Ishikawa (cell line): ENCODE results near the gene SUFU.

Experiments
- CEBPB ChIP-seq: IDR thresholded peaks from 2 replicates; pipeline ENCODE4 v1.6.1; 2012
- CREB1 ChIP-seq: IDR thresholded peaks from 2 replicates; pipeline ENCODE4 v1.6.1; 2012; ENCODE audit warnings: low read depth
- EGR1 ChIP-seq: IDR thresholded peaks from 2 replicates; pipeline ENCODE4 v1.6.1; 2012
- EP300 ChIP-seq: IDR thresholded peaks from 2 replicates; pipeline ENCODE4 v1.6.1; 2012; ENCODE audit warnings: borderline replicate concordance
- FOXM1 ChIP-seq: IDR thresholded peaks from 2 replicates; pipeline ENCODE4 v1.6.1; 2012; ENCODE audit warnings: low read depth, borderline replicate concordance
- MAX ChIP-seq: IDR thresholded peaks from 2 replicates; pipeline ENCODE4 v1.6.1; 2012
- RAD21 ChIP-seq: IDR thresholded peaks from 2 replicates; pipeline ENCODE4 v1.6.1; 2012; ENCODE audit warnings: low read depth
- REST ChIP-seq: IDR thresholded peaks from 2 replicates; pipeline ENCODE4 v1.6.1; 2012; ENCODE audit warnings: low read depth, mild to moderate bottlenecking
- TAF1 ChIP-seq: IDR thresholded peaks from 2 replicates; pipeline ENCODE4 v1.6.1; 2012; ENCODE audit warnings: low read depth, mild to moderate bottlenecking
- TCF12 ChIP-seq: IDR thresholded peaks from 2 replicates; pipeline ENCODE4 v1.6.1; 2012; ENCODE audit warnings: low read depth
- TEAD4 ChIP-seq: IDR thresholded peaks from 2 replicates; pipeline ENCODE4 v1.6.1; 2012
- USF1 ChIP-seq: IDR thresholded peaks from 2 replicates; pipeline ENCODE4 v1.6.1; 2012
- YY1 ChIP-seq: IDR thresholded peaks from 2 replicates; pipeline ENCODE4 v1.6.1; 2012; ENCODE audit warnings: low read depth

- TF ChIP-seq TAF1, result no peak
- no peak for TF ChIP-seq EGR1
- no peak for TF ChIP-seq MAX
- TF ChIP-seq RAD21, result no peak
- no peak for TF ChIP-seq EP300
- TF ChIP-seq USF1, result no peak
- TF ChIP-seq REST, result no peak
- no peak for TF ChIP-seq YY1
- no peak for TF ChIP-seq TEAD4
- no peak for TF ChIP-seq CEBPB
- no peak for TF ChIP-seq CREB1
- TF ChIP-seq TCF12, result no peak
- no peak for TF ChIP-seq FOXM1
Measured at GRCh38 chr10:102559764-102560163, 56.0 kb downstream of the SUFU start.
